Immature natural killer cell (primary cell): ENCODE measurements around the gene LUC7L3. TPM values are rescaled to one million over a fixed set of nuclear protein-coding genes. Genes with fewer than 3 reads are reported as not detected.

Source experiments
- DNase-seq, 3 donors: peaks; one replicate each; pipeline ENCODE4 v3.0.0; 2022; ENCODE audit warnings: mixed read lengths in 1 of 3
- H3K27ac Mint-ChIP-seq, 6 donors: one replicate each; pipeline ENCODE4 v1.8.0; 2020; ENCODE audit warnings: mixed read lengths in 6 of 6, mild to moderate bottlenecking in 5 of 6, inconsistent platforms in 4 of 6, moderate library complexity in 3 of 6
- H3K27me3 Mint-ChIP-seq, 3 donors: one replicate each; pipeline ENCODE4 v1.8.0; 2020 to 2021; ENCODE audit warnings: low read depth in 3 of 3, mild to moderate bottlenecking in 3 of 3, mixed read lengths in 3 of 3, moderate library complexity in 3 of 3, inconsistent platforms in 1 of 3
- H3K36me3 Mint-ChIP-seq, 3 donors: one replicate each; pipeline ENCODE4 v1.8.0; 2020; ENCODE audit warnings: mixed read lengths in 3 of 3, inconsistent platforms in 2 of 3, mild to moderate bottlenecking in 2 of 3
- H3K4me1 Mint-ChIP-seq, 2 donors: one replicate each; pipeline ENCODE4 v1.8.0; 2020; ENCODE audit warnings: inconsistent platforms in 2 of 2, mild to moderate bottlenecking in 2 of 2, mixed read lengths in 2 of 2, moderate library complexity in 1 of 2
- H3K4me3 Mint-ChIP-seq, 5 donors: one replicate each; pipeline ENCODE4 v1.8.0; 2020; ENCODE audit warnings: mild to moderate bottlenecking in 5 of 5, mixed read lengths in 5 of 5, inconsistent platforms in 3 of 5, moderate library complexity in 3 of 5
- H3K9me3 Mint-ChIP-seq, 6 donors: one replicate each; pipeline ENCODE4 v1.8.0; 2020; ENCODE audit warnings: mild to moderate bottlenecking in 6 of 6, mixed read lengths in 6 of 6, inconsistent platforms in 4 of 6, moderate library complexity in 3 of 6
- polyA plus RNA-seq, 3 donors: library from polyadenylated mRNA; unstranded; fragments of 300-500 nt; fragmentation: Illumina TruSeq; gene quantifications; one replicate each; pipeline ENCODE4 v1.2.3, GENCODE V29; 2021

The LUC7L3 gene
- polyA plus RNA-seq, 3 donors from 2014 or later, result 29.2 to 77.8 (median 30.0) TPM

- Mint-ChIP-seq H3K36me3 (no peaks in the 10 kb centered on the region), H3K4me1 (peaks cover 18 to 22% of the 10 kb centered on the region in 2 donors), H3K27ac (peak overlapping the region in 2 of 6 donors; percentile 28 to 31), H3K9me3 (no peaks in the 10 kb centered on the region), H3K4me3 (peak overlapping the region; percentile 24 to 57 (median 30)), H3K27me3 (peaks cover 3 to 9% (median 6%) of the 10 kb centered on the region in 3 donors)
- DNase-seq, result peak; percentile 50 to 69 (median 65)
Observed at GRCh38 chr17:50779747-50780353, 60.4 kb downstream of the LUC7L3 start.

GRCh38 chr17:50781167-50781566 lies 61.8 kb downstream of the LUC7L3 start:
- Mint-ChIP-seq H3K36me3 (no peaks in the 10 kb centered on the region), H3K27me3 (peaks cover 3 to 9% (median 9%) of the 10 kb centered on the region in 3 donors), H3K27ac (no peak overlapping the region), H3K9me3 (no peaks in the 10 kb centered on the region), H3K4me1 (peaks cover 18 to 22% of the 10 kb centered on the region in 2 donors), H3K4me3 (peak overlapping the region in 4 of 5 donors; percentile 39 to 56 (median 48))
- no peak for DNase-seq

GRCh38 chr17:50783193-50783660 lies 63.8 kb downstream of the LUC7L3 start:
- Mint-ChIP-seq H3K27ac (peak overlapping the region in 2 of 6 donors; percentile 21 to 53), H3K36me3 (no peaks in the 10 kb centered on the region), H3K27me3 (peaks cover 3 to 12% (median 11%) of the 10 kb centered on the region in 3 donors), H3K4me3 (no peak overlapping the region), H3K4me1 (peaks cover 18 to 22% of the 10 kb centered on the region in 2 donors), H3K9me3 (no peaks in the 10 kb centered on the region)
- DNase-seq, result peak; percentile 68 to 76 (median 71)

- H3K4me3 Mint-ChIP-seq, result no peak overlapping the region
- no peaks in the 10 kb centered on the region for H3K36me3 Mint-ChIP-seq
- peaks cover 18 to 22% of the 10 kb centered on the region in 2 donors for H3K4me1 Mint-ChIP-seq
- H3K9me3 Mint-ChIP-seq, result no peaks in the 10 kb centered on the region
- peaks cover 3 to 12% (median 11%) of the 10 kb centered on the region in 3 donors for H3K27me3 Mint-ChIP-seq
- DNase-seq, result no peak
- H3K27ac Mint-ChIP-seq, result no peak overlapping the region
Observed at GRCh38 chr17:50783905-50784304, 64.5 kb downstream of the LUC7L3 start.

GRCh38 chr17:50785126-50785525 lies 65.7 kb downstream of the LUC7L3 start:
- no peak overlapping the region for H3K4me3 Mint-ChIP-seq
- H3K27ac Mint-ChIP-seq, result no peak overlapping the region
- peaks cover 7 to 12% of the 10 kb centered on the region in 2 donors for H3K4me1 Mint-ChIP-seq
- H3K27me3 Mint-ChIP-seq, result peaks cover 3 to 12% (median 11%) of the 10 kb centered on the region in 3 donors
- no peak for DNase-seq
- no peaks in the 10 kb centered on the region for H3K9me3 Mint-ChIP-seq
- no peaks in the 10 kb centered on the region for H3K36me3 Mint-ChIP-seq

GRCh38 chr17:50785946-50786570 lies 66.7 kb downstream of the LUC7L3 start:
- H3K4me3 Mint-ChIP-seq, result no peak overlapping the region
- no peaks in the 10 kb centered on the region for H3K36me3 Mint-ChIP-seq
- H3K4me1 Mint-ChIP-seq, result peaks cover 5 to 7% of the 10 kb centered on the region in 2 donors
- H3K9me3 Mint-ChIP-seq, result no peaks in the 10 kb centered on the region
- H3K27ac Mint-ChIP-seq, result no peak overlapping the region
- H3K27me3 Mint-ChIP-seq, result peaks cover 3 to 12% (median 11%) of the 10 kb centered on the region in 3 donors
- DNase-seq, result no peak

- no peak overlapping the region for H3K4me3 Mint-ChIP-seq
- no peak for DNase-seq
- H3K36me3 Mint-ChIP-seq, result no peaks in the 10 kb centered on the region
- peaks cover 2 to 5% of the 10 kb centered on the region in 2 donors for H3K4me1 Mint-ChIP-seq
- H3K9me3 Mint-ChIP-seq, result no peaks in the 10 kb centered on the region
- H3K27ac Mint-ChIP-seq, result no peak overlapping the region
- H3K27me3 Mint-ChIP-seq, result peaks cover 5 to 12% (median 9%) of the 10 kb centered on the region in 3 donors
Observed at GRCh38 chr17:50787106-50787505, 67.7 kb downstream of the LUC7L3 start.

GRCh38 chr17:50790618-50791017 lies 71.2 kb downstream of the LUC7L3 start:
- no peaks in the 10 kb centered on the region for H3K36me3 Mint-ChIP-seq
- H3K27me3 Mint-ChIP-seq, result peaks cover 2 to 5% (median 3%) of the 10 kb centered on the region in 3 donors
- DNase-seq, result no peak
- H3K4me1 Mint-ChIP-seq, result no peaks in the 10 kb centered on the region
- no peaks in the 10 kb centered on the region for H3K9me3 Mint-ChIP-seq
- H3K4me3 Mint-ChIP-seq, result no peak overlapping the region
- no peak overlapping the region for H3K27ac Mint-ChIP-seq

- H3K9me3 Mint-ChIP-seq, result no peaks in the 10 kb centered on the region
- no peaks in the 10 kb centered on the region for H3K4me1 Mint-ChIP-seq
- no peak overlapping the region for H3K27ac Mint-ChIP-seq
- H3K36me3 Mint-ChIP-seq, result no peaks in the 10 kb centered on the region
- no peak overlapping the region for H3K4me3 Mint-ChIP-seq
- no peak for DNase-seq
- peaks cover 2 to 6% (median 5%) of the 10 kb centered on the region in 3 donors for H3K27me3 Mint-ChIP-seq
Observed at GRCh38 chr17:50792132-50792531, 72.7 kb downstream of the LUC7L3 start.

- Mint-ChIP-seq H3K4me3 (no peak overlapping the region), H3K4me1 (no peaks in the 10 kb centered on the region), H3K27ac (no peak overlapping the region), H3K9me3 (no peaks in the 10 kb centered on the region), H3K27me3 (peaks cover 2 to 3% (median 2%) of the 10 kb centered on the region in 3 donors), H3K36me3 (no peaks in the 10 kb centered on the region)
- DNase-seq, result no peak
Observed at GRCh38 chr17:50793007-50793406, 73.6 kb downstream of the LUC7L3 start.

- Mint-ChIP-seq H3K27ac (no peak overlapping the region), H3K27me3 (peaks cover 2% of the 10 kb centered on the region in 3 donors)
Observed at GRCh38 chr17:50794361-50794760, 75.0 kb downstream of the LUC7L3 start.

GRCh38 chr17:50797135-50797810 lies 77.9 kb downstream of the LUC7L3 start:
- Mint-ChIP-seq H3K4me3 (no peak overlapping the region), H3K4me1 (no peaks in the 10 kb centered on the region), H3K27ac (no peak overlapping the region), H3K36me3 (no peaks in the 10 kb centered on the region), H3K27me3 (peaks cover 0 to 2% (median 2%) of the 10 kb centered on the region in 3 donors), H3K9me3 (no peaks in the 10 kb centered on the region)
- DNase-seq, result no peak

More at GRCh38 chr17:50794361-50794760, 75.0 kb downstream of the LUC7L3 start:
- DNase-seq, result no peak
- H3K9me3 Mint-ChIP-seq, result no peaks in the 10 kb centered on the region
- H3K4me3 Mint-ChIP-seq, result no peak overlapping the region
- H3K4me1 Mint-ChIP-seq, result no peaks in the 10 kb centered on the region
- H3K36me3 Mint-ChIP-seq, result no peaks in the 10 kb centered on the region

- no peak overlapping the region for H3K27ac Mint-ChIP-seq
- DNase-seq, result no peak
- H3K36me3 Mint-ChIP-seq, result no peaks in the 10 kb centered on the region
- H3K4me1 Mint-ChIP-seq, result no peaks in the 10 kb centered on the region
- peaks cover 0 to 2% (median 0%) of the 10 kb centered on the region in 3 donors for H3K27me3 Mint-ChIP-seq
- H3K4me3 Mint-ChIP-seq, result no peak overlapping the region
- H3K9me3 Mint-ChIP-seq, result no peaks in the 10 kb centered on the region
Observed at GRCh38 chr17:50798424-50799288, 79.3 kb downstream of the LUC7L3 start.
